Measurements from ENCODE around the gene LYST.

DNA sequence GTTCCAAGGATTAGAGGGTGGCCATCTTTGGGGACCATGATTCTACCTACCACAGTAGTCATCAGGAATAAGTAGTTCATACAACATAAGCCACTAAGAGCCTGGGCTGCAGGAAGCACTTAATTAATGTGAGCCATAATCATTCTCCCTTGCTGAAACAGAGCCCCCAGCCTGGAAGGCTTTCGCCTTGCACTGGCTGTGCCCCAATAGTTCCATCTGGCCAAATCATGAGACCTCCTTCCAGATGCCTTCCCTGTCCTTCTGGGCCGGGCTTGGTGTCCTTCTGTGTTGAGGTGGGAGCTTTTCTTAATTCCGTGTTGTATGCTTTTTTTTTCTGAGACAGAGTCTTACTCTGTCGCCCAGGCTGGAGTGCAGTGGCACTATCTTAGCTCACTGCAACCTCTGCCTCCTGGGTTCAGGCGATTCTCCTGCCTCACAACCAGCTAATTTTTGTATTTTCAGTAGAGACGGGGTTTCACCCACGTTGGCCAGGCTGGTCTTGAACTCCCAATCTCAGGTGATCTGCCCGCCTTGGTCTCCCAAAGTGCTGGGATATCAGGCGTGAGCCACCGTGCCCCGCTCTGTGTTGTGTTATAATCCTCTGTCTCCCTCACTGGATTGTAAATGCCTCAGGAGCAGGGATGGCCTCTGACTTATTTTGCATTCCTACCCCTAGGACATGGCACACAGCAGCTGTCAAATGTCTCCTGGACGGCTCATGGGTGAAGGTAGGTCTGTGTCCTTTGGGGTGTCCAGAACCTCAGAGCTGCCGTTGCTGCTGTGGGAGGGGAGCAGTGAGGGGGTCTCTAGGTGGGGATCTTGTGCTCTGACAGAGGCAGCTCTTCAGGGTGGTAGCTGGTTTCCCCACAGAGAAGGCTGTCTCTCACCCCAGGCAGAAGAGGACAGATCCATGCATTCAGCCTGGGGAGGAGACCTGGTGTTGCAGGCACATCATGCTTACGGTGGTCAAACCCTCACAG, 227.2 kb downstream of the LYST start:
- TF ChIP-seq, protein P1, sequence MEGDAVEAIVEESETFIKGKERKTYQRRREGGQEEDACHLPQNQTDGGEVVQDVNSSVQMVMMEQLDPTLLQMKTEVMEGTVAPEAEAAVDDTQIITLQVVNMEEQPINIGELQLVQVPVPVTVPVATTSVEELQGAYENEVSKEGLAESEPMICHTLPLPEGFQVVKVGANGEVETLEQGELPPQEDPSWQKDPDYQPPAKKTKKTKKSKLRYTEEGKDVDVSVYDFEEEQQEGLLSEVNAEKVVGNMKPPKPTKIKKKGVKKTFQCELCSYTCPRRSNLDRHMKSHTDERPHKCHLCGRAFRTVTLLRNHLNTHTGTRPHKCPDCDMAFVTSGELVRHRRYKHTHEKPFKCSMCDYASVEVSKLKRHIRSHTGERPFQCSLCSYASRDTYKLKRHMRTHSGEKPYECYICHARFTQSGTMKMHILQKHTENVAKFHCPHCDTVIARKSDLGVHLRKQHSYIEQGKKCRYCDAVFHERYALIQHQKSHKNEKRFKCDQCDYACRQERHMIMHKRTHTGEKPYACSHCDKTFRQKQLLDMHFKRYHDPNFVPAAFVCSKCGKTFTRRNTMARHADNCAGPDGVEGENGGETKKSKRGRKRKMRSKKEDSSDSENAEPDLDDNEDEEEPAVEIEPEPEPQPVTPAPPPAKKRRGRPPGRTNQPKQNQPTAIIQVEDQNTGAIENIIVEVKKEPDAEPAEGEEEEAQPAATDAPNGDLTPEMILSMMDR (conservative IDR thresholded peaks at IDR 0.05; ENCODE audit: low read depth, low read length), result no peak
- TF ChIP-seq EZH2phosphoT487 (IDR thresholded peaks at IDR 0.05; ENCODE audit: borderline replicate concordance, low read length), result no peak
- TF ChIP-seq EZH2 (IDR thresholded peaks at IDR 0.05; ENCODE audit: low read length, unreplicated experiment), result no peak
